ENCODE results near the gene NOX5. TPM values are rescaled to one million over a fixed set of nuclear protein-coding genes. Genes with fewer than 3 reads are reported as not detected.

The NOX5 gene
- total and polyA plus RNA-seq, 8 donors = under 0.01 to 0.92 (median 0.18) TPM; not detected in 2

DNA sequence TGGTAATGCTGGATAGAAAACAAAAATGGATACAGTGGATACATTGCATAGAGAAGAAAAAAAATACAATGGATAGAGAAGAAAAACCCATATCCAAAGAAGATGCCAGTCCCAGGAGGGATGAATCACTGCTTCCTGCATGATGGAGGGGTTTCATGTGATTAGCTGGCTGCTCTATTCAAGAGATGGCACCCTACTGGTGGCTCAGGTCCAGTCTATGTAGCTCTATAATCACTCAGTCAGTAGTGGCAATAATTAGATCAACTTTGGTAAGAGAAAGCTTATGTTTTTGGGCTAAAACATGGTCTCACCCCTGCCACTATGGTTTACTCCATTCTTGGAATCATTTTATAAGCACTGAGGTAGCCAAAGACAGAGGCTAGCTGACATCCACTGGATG is 33.7 kb upstream of the NOX5 start:
- H3K9me3 ChIP-seq = peaks cover 0 to 13% (median 5%) of the 10 kb centered on the region in 4 donors

DNA sequence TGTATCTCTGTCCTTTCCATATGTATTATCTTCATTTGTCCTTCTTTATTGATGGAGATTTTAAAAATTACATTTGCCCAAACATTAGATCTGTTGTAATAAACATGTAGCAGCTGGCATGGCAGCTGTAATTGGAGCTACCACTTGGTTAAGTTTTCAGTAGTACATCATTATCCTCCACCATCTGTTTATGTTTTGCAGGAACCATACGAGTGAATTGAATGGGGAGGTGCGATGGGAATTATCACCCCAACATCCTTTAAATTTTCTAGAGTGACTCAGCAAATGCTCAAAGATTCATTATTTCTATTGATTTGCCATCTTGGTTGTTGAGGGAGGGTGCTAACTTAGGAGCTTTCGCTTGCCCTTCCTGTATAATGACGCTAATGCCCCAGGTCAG is 32.6 kb upstream of the NOX5 start:
- H3K4me3 ChIP-seq = no peak overlapping the region
- H3K27me3 ChIP-seq = no peaks in the 10 kb centered on the region
- TF ChIP-seq EP300 (IDR thresholded peaks at IDR 0.05) = no peak
- TF ChIP-seq POLR2AphosphoS5 (IDR thresholded peaks at IDR 0.05) = no peak
- TF ChIP-seq POLR2A (IDR thresholded peaks at IDR 0.05) = no peak
- TF ChIP-seq, protein P1, sequence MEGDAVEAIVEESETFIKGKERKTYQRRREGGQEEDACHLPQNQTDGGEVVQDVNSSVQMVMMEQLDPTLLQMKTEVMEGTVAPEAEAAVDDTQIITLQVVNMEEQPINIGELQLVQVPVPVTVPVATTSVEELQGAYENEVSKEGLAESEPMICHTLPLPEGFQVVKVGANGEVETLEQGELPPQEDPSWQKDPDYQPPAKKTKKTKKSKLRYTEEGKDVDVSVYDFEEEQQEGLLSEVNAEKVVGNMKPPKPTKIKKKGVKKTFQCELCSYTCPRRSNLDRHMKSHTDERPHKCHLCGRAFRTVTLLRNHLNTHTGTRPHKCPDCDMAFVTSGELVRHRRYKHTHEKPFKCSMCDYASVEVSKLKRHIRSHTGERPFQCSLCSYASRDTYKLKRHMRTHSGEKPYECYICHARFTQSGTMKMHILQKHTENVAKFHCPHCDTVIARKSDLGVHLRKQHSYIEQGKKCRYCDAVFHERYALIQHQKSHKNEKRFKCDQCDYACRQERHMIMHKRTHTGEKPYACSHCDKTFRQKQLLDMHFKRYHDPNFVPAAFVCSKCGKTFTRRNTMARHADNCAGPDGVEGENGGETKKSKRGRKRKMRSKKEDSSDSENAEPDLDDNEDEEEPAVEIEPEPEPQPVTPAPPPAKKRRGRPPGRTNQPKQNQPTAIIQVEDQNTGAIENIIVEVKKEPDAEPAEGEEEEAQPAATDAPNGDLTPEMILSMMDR (IDR thresholded peaks at IDR 0.05) = no peak
- intact Hi-C loops (cut with DNase I; ENCODE audit: low total_unique reads) = no loop called here
- H3K36me3 ChIP-seq = no peaks in the 10 kb centered on the region
- no peak for DNase-seq
- H3K27ac ChIP-seq = no peak overlapping the region
- WGBS, 5 donors = 88 to 92% (median 91%) methylated on average over 4 of the region's 4 CpGs
- peaks cover 0 to 8% (median 0%) of the 10 kb centered on the region in 4 donors for H3K4me1 ChIP-seq
- H3K9me3 ChIP-seq = peaks cover 0 to 7% (median 5%) of the 10 kb centered on the region in 4 donors

More for the DNA sequence above, 33.7 kb upstream of the NOX5 start:
- peaks cover 0 to 8% (median 0%) of the 10 kb centered on the region in 4 donors for H3K4me1 ChIP-seq
- TF ChIP-seq EP300 (IDR thresholded peaks at IDR 0.05) = no peak
- TF ChIP-seq, protein P1 (IDR thresholded peaks at IDR 0.05) = no peak
- no peak for TF ChIP-seq POLR2A (IDR thresholded peaks at IDR 0.05)
- TF ChIP-seq POLR2AphosphoS5 (IDR thresholded peaks at IDR 0.05) = no peak
- H3K4me3 ChIP-seq = no peak overlapping the region
- DNase-seq = no peak
- intact Hi-C loops (cut with DNase I; ENCODE audit: low total_unique reads) = no loop called here
- no peaks in the 10 kb centered on the region for H3K36me3 ChIP-seq
- H3K27ac ChIP-seq = no peak overlapping the region
- peaks cover 0 to 2% (median 0%) of the 10 kb centered on the region in 3 donors for H3K27me3 ChIP-seq

DNA sequence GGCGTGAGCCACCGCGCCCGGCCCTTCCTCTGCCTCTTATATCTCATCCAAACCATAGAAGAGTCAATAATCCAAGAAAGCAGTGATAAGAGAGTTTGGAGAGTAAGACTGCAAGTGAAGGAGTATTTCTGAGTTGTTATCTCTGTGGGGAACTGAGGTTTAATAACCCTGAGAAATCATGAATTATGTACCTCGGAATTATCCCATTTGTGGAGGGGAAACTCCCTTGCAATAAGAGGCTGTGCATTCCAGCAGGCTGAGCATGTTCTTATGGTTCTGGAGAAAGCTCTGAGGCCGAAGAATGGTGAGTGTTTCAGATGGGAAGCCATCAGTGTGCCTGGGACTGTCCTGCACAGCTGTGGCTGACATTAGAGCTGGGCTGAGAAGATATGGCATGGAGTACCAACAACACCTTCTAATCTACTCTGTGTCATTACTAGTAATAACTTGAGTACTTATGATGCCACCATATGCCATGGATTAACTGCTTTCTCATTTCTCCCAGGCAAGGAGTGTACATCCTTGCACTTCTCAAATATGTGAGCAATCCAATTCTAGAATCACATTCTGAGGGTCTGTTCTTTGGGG is 31.4 kb upstream of the NOX5 start:
- no peak for DNase-seq
- peaks cover 0 to 8% (median 0%) of the 10 kb centered on the region in 4 donors for H3K4me1 ChIP-seq
- intact Hi-C loops (cut with DNase I; ENCODE audit: low total_unique reads) = no loop called here
- WGBS, 5 donors = 72 to 90% (median 85%) methylated on average over 6 of the region's 6 CpGs
- H3K4me3 ChIP-seq = no peak overlapping the region
- no peaks in the 10 kb centered on the region for H3K36me3 ChIP-seq
- H3K27ac ChIP-seq = no peak overlapping the region
- H3K9me3 ChIP-seq = no peaks in the 10 kb centered on the region
- H3K27me3 ChIP-seq = no peaks in the 10 kb centered on the region
- TF ChIP-seq POLR2A (IDR thresholded peaks at IDR 0.05) (no peak), POLR2AphosphoS5 (IDR thresholded peaks at IDR 0.05) (no peak), EP300 (IDR thresholded peaks at IDR 0.05) (no peak)
- TF ChIP-seq, protein P1 (IDR thresholded peaks at IDR 0.05) = no peak

DNA sequence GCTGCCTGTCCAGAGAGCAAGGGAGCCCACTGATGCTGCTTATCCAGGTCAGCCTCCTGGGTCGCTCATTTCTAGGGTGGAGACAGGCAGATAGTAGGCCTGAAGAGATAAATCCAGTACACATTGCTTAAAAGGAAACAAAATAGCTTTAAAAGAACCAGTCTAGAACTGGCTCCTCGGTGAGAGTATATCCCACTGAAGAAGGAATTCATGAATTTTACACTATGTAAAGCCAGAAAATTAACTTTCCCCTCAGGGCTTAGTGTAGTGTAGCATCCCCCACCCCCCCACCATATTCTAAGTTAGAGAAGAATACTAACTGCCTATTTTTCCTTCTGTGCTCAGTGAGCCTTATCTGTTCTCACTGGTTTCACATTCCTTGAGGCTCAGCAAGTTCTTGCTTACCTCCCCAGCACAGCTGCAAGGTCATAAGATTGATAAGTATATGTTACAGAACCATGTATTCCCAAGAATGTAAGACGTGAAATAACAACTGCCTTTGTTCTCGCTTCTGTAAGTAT is 30.5 kb upstream of the NOX5 start:
- 32 to 52% (median 48%) methylated on average over 4 of the region's 4 CpGs for WGBS, 5 donors
- no peaks in the 10 kb centered on the region for H3K27me3 ChIP-seq
- intact Hi-C loops (cut with DNase I; ENCODE audit: low total_unique reads) = no loop called here
- no peaks in the 10 kb centered on the region for H3K9me3 ChIP-seq
- H3K27ac ChIP-seq = peak overlapping the region in 2 of 5 donors; percentile 35 to 49
- DNase-seq = peak in 1 of 2 donors; percentile 53
- H3K4me3 ChIP-seq = no peak overlapping the region
- H3K36me3 ChIP-seq = no peaks in the 10 kb centered on the region
- H3K4me1 ChIP-seq = peaks cover 0 to 8% (median 0%) of the 10 kb centered on the region in 4 donors
- peak in 2 of 3 donors; percentile 17 to 43 for TF ChIP-seq POLR2AphosphoS5 (IDR thresholded peaks at IDR 0.05)
- TF ChIP-seq, protein P1 (IDR thresholded peaks at IDR 0.05) = no peak

All from stomach (tissue), 9 donors.